GM12878 (cell line): Measurements from ENCODE around the gene ARL2.

Source experiments
- CTCF ChIP-seq, 3 experiments: IDR thresholded peaks in 2 of 3; conservative IDR thresholded peaks in 1 of 3; 2 replicates each; pipeline ENCODE4 v1.5.1; 2011; ENCODE audit warnings: low read depth in 3 of 3, low read length in 3 of 3, mild to moderate bottlenecking in 3 of 3, control low read depth in 2 of 3, moderate library complexity in 2 of 3, inconsistent platforms in 1 of 3, mixed read lengths in 1 of 3; ENCODE audit not compliant: control insufficient read depth in 2 of 3, insufficient read depth in 1 of 3; ENCODE audit errors: extremely low read depth in 1 of 3
- FOS ChIP-seq: IDR thresholded peaks from 3 replicates; pipeline ENCODE4 v1.6.1; 2011; ENCODE audit warnings: borderline replicate concordance; ENCODE audit not compliant: insufficient read length; ENCODE audit errors: extremely low read depth
- REST ChIP-seq: IDR thresholded peaks from 2 replicates; pipeline ENCODE4 v1.6.1; 2012; ENCODE audit warnings: mild to moderate bottlenecking, low read depth, low read length

GRCh38 chr11:64994318-64994717, 19.6 kb upstream of the ARL2 start:
- no peak for TF ChIP-seq CTCF (IDR thresholded peaks at IDR 0.05 in 2 of 3, conservative IDR thresholded peaks at IDR 0.05 in 1 of 3; ENCODE audit: control insufficient read depth in 2 of 3, extremely low read depth in 1 of 3, insufficient read depth in 1 of 3, low read depth in 3 of 3, low read length in 3 of 3)
- no peak for TF ChIP-seq FOS
- TF ChIP-seq REST = no peak
